HG02970 (cell line): ENCODE measurements around the gene FAM229B.

ENCODE experiments used
- ATAC-seq: cut with Tn5 transposase; IDR thresholded peaks from one replicate; pipeline ENCODE4 v1.9.1; 2021; ENCODE audit warnings: mild to moderate bottlenecking, moderate library complexity, moderate number of reproducible peaks; ENCODE audit not compliant: unreplicated experiment, low FRiP score

Gene FAM229B

GRCh38 chr6:112130878-112131277 lies 43.5 kb downstream of the FAM229B start:
- no peak for ATAC-seq

GRCh38 chr6:112139052-112139451 lies 51.7 kb downstream of the FAM229B start:
- no peak for ATAC-seq

- ATAC-seq = no peak
These were observed 54.3 kb downstream of the FAM229B start for GRCh38 chr6:112141707-112142106.

GRCh38 chr6:112144145-112144926 lies 56.9 kb downstream of the FAM229B start:
- no peak for ATAC-seq

- ATAC-seq = no peak
These were observed 57.7 kb downstream of the FAM229B start for GRCh38 chr6:112145080-112145573.

GRCh38 chr6:112148103-112148502 lies 60.7 kb downstream of the FAM229B start:
- no peak for ATAC-seq

- no peak for ATAC-seq
These were observed 61.8 kb downstream of the FAM229B start for GRCh38 chr6:112149236-112149635.

- no peak for ATAC-seq
These were observed 62.4 kb downstream of the FAM229B start for GRCh38 chr6:112149719-112150263.

- no peak for ATAC-seq
These were observed 63.0 kb downstream of the FAM229B start for GRCh38 chr6:112150363-112150762.
